GM18870 (cell line): ENCODE data around the gene SLC8A2.
"Not testable (repeated sequence)": the region's sequence is repeated elsewhere in the genome, so short reads cannot be mapped to it uniquely, and the experiment has no call there.

Experiments used
- ATAC-seq: cut with Tn5 transposase; IDR thresholded peaks from one replicate; pipeline ENCODE4 v1.9.1; 2021; ENCODE audit warnings: moderate library complexity; ENCODE audit not compliant: unreplicated experiment

Gene SLC8A2

DNA sequence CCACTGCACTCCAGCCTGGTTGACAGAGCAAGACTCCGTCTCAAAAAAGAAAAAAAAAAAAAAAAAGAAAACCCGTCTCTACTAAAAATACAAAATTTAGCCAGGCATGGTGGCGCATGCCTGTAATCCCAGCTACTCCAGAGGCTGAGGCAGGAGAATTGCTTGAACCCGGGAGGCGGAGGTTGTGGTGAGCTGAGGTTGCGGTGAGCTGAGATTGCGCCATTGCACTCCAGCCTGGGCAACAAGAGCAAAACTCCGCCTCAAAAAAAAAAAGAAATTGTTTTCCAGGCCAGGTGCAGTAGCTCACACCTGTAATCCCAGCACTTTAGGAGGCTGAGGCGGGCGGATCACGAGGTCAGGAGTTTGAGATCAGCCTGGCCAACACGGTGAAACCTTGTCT, 85.1 kb downstream of the SLC8A2 start:
- ATAC-seq: not testable (repeated sequence)

DNA sequence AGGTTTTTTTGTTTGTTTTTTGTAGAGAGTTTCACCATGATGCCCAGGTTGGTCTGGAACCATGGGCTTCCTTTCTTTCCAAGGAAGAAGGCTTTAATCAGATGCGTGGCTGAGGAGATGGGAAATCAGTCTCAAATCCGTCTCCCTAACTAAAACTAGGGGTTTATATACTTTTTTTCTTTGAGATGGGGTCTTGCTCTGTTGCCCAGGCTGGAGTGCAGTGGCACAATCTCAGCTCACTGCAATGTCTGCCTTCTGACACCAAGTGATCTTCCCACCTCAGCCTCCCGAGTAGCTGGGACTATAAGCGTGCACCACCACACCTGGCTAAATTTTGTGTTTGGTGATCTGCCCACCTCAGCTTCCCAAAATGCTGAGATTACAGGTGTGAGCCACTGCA, 87.2 kb downstream of the SLC8A2 start:
- not testable (repeated sequence) for ATAC-seq

DNA sequence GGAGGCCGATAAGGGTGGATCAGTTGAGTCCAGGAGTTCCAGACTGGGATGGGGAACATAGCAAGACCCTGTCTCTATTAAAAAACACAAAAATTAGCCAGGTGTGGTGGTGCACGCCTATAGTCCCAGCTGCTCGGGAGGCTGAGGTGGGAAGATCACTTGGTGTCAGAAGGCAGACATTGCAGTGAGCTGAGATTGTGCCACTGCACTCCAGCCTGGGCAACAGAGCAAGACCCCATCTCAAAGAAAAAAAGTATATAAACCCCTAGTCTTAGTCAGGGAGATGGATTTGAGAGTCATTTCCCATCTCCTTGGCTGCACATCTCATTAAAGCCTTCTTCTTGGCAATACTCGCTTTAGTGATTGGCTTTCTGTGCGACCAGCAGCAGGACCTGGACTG, 87.8 kb downstream of the SLC8A2 start:
- ATAC-seq: not testable (repeated sequence)

DNA sequence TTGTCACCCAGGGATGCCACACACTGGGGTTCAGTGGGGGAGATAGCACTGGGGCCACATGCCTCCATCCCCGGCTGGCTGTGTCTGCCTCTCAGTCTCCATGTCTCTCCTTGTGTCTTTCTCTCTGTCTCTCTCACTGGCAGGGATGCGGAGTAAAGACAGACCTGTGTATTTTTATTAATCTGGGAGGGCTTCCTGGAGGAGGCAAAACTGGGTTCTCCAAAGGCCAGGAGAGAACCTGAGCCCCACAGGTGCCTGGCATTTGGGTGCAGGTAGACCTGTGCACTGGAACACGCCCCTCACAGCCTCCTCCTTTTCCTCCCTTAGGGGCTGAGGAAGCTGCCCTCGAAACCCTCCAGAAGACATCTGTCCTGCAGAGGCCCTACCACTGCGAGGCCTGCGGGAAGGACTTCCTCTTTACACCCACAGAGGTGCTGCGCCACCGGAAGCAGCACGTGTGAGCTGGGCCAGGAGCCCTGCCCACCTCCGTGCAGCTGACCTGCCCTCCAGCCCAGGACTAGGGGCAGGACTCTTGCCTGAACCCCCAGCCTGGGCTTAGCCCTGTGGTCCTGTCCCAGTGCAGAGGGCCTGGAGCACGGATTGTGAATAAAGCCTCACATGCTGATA, 89.9 kb downstream of the SLC8A2 start:
- no peak for ATAC-seq

DNA sequence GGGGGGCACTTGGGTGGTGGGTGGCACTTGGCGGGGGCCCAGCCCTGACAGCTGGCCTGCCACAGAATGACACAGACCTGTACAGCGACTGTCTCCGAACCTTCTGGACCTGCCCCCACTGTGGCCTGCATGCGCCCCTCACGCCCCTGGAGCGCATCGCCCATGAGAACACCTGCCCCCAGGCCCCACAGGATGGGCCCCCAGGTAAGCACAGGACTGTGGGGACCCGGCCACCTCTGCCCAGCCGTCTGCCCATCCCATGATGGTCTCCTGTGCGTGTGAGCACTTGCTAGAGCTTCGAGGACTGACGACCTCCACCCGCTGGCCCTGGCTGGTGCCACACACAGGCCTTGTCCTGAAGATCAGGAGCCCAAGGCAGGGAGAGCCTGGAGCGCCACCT, 90.6 kb downstream of the SLC8A2 start:
- ATAC-seq: no peak

DNA sequence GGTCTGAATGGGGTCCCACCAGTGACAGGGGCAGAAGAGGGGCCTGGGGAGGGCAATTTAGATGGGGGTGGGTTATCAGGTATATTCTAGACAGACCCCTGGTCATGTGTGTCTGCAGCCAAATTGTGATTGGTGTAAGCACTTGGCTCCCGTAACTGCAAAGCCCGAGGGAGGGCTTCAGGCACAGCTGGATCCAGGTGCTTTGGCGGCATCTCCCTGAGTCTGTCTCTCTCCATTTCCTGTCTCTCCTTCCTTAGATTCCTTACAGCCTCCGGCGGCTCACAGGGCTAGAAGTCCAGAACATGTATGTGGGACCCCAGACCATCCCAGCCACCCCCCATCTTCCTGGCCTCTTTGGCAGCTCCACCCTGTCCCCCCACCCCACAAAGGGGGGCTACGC, 91.1 kb downstream of the SLC8A2 start:
- ATAC-seq: no peak

DNA sequence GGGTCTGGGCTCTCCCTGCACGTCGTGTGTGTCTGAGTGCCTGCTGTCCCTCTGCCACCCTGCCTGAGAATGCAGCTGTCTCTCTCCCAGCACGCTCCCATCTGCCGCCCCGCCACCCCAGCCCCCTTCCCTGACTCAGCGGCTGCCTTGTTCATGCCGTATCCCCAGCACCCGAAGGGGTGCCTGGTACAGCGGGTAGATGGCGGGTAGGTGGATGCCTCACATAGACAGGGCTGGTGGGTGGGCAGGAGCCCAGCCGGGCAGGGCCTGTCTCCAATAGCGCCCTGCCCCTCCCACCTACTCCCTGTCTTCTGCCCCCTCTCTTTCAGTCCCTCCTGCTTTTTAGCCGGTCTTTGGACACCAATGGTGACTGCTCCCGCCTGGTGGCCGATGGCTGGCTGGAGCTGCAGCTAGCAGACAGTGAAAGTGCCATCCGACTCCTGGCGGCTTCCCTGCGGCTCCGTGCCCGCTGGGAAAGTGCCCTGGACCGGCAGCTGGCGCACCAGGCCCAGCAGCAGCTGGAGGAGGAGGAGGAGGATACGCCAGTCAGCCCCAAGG, 92.2 kb downstream of the SLC8A2 start:
- no peak for ATAC-seq

DNA sequence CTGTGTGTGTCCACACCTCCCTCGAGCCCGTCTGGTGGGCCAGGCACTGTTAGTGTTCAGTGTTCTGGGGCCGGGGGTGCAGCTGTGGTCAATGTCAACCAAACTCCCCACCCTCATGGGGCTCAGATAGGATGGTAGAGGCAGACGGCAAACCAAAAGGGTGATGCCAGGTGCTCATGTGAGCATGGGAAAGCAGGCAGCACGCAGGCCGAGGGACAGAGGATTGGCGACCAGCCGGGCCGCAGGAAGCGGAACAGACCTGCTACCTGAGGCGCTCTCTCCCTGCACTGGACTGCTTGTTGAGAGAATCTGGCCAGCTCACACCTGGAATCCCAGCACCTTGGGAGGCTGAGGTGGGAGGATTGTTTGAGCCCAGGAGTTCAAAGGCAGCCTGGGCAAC, 93.4 kb downstream of the SLC8A2 start:
- no peak for ATAC-seq
